HEK293 (cell line): ENCODE measurements around the gene PCDH15.

Source experiments
- CTCF ChIP-seq: fragments of 450-650 bp; formaldehyde crosslinking; IDR thresholded peaks from 2 replicates; pipeline ENCODE4 v1.5.1; 2016; ENCODE audit warnings: missing biosample characterization, missing genetic modification characterization
- HOXC10 ChIP-seq: sonication (generic); formaldehyde crosslinking; IDR thresholded peaks from 2 replicates; pipeline ENCODE4 v1.8.1; 2023; ENCODE audit warnings: mild to moderate bottlenecking, missing genetic modification reagents
- SP7 ChIP-seq: fragments of 450-650 bp; formaldehyde crosslinking; IDR thresholded peaks from 2 replicates; pipeline ENCODE4 v1.5.1; 2016; ENCODE audit warnings: missing biosample characterization, missing genetic modification characterization
- ZNF324 ChIP-seq: fragments of 450-650 bp; formaldehyde crosslinking; IDR thresholded peaks from 2 replicates; pipeline ENCODE4 v1.5.1; 2016; ENCODE audit warnings: missing biosample characterization, missing genetic modification characterization
- ZNF670 ChIP-seq: fragments of 450-650 bp; formaldehyde crosslinking; IDR thresholded peaks from 2 replicates; pipeline ENCODE4 v1.5.1; 2016; ENCODE audit warnings: missing biosample characterization, missing genetic modification characterization, low read depth
- ZNF791 ChIP-seq: fragments of 450-650 bp; formaldehyde crosslinking; IDR thresholded peaks from 2 replicates; pipeline ENCODE4 v1.5.1; 2016; ENCODE audit warnings: missing biosample characterization, missing genetic modification characterization

GRCh38 chr10:54363390-54363789 is 437.6 kb downstream of the PCDH15 start:
- TF ChIP-seq CTCF (tag by site-specific recombination) (no peak), ZNF670 (tag by site-specific recombination) (no peak), ZNF791 (tag by site-specific recombination) (no peak), SP7 (tag by site-specific recombination) (no peak), ZNF324 (no peak), HOXC10 (CRISPR knock-in tag) (no peak)
